Loucy (cell line): Measurements from ENCODE around the gene FIGN.

Source experiments
- H2AFZ ChIP-seq: fragments of 200-600 bp; sonication (generic); 2 replicates; pipeline ENCODE4 v1.6.0; 2016; ENCODE audit warnings: antibody characterized with exemption, mild to moderate bottlenecking, low read length, moderate library complexity
- H3F3A ChIP-seq: fragments of 200-600 bp; 2 replicates; pipeline ENCODE4 v1.6.0; 2016; ENCODE audit warnings: antibody characterized with exemption, low read depth, mild to moderate bottlenecking
- H3K27me3 ChIP-seq: fragments of 200-600 bp; sonication (generic); 2 replicates; pipeline ENCODE4 v1.6.1; 2014; ENCODE audit warnings: low read length, mild to moderate bottlenecking; ENCODE audit not compliant: insufficient read depth, poor library complexity, severe bottlenecking
- H3K36me3 ChIP-seq: fragments of 200-600 bp; sonication (generic); 2 replicates; pipeline ENCODE4 v1.6.1; 2016; ENCODE audit warnings: low read length; ENCODE audit not compliant: insufficient read depth
- H3K4me1 ChIP-seq: fragments of 200-600 bp; sonication (generic); 2 replicates; pipeline ENCODE4 v1.5.1; 2014; ENCODE audit warnings: low read length, mild to moderate bottlenecking; ENCODE audit not compliant: insufficient read depth, poor library complexity, severe bottlenecking
- H3K4me2 ChIP-seq: fragments of 200-600 bp; sonication (generic); 2 replicates; pipeline ENCODE4 v1.6.0; 2014; ENCODE audit warnings: antibody characterized with exemption, low read length, low read depth, mild to moderate bottlenecking; ENCODE audit not compliant: poor library complexity, severe bottlenecking
- H3K4me3 ChIP-seq: fragments of 200-600 bp; sonication (generic); 2 replicates; pipeline ENCODE4 v1.5.1; 2014; ENCODE audit warnings: low read length, mild to moderate bottlenecking, mixed read lengths; ENCODE audit not compliant: poor library complexity, severe bottlenecking
- H3K79me2 ChIP-seq: fragments of 200-600 bp; sonication (generic); 2 replicates; pipeline ENCODE4 v1.6.1; 2014; ENCODE audit warnings: low read length; ENCODE audit not compliant: insufficient read depth
- H3K9ac ChIP-seq: fragments of 200-600 bp; sonication (generic); 2 replicates; pipeline ENCODE4 v1.6.0; 2014; ENCODE audit warnings: mild to moderate bottlenecking, low read depth, low read length, moderate library complexity; ENCODE audit not compliant: poor library complexity, severe bottlenecking
- H3K9me2 ChIP-seq: fragments of 200-600 bp; sonication (generic); replicated peaks from 2 replicates; pipeline ENCODE4 v1.6.1; 2016; ENCODE audit warnings: low read depth, low read length, mixed read lengths
- H3K9me3 ChIP-seq: fragments of 200-600 bp; sonication (generic); 2 replicates; pipeline ENCODE4 v1.6.1; 2014; ENCODE audit warnings: mild to moderate bottlenecking, antibody characterized with exemption, low read length, low read depth; ENCODE audit not compliant: insufficient read depth
- H4K20me1 ChIP-seq: fragments of 200-600 bp; sonication (generic); 2 replicates; pipeline ENCODE4 v1.6.0; 2014; ENCODE audit warnings: antibody characterized with exemption, low read length, mild to moderate bottlenecking; ENCODE audit not compliant: insufficient read depth, poor library complexity, severe bottlenecking
- EZH2phosphoT487 ChIP-seq: fragments of 200-600 bp; IDR thresholded peaks from 2 replicates; pipeline ENCODE4 v1.6.1; 2018; ENCODE audit warnings: antibody characterized with exemption, mild to moderate bottlenecking, moderate library complexity, borderline replicate concordance
- TF ChIP-seq, protein P1 (sequence below): fragments of 200-600 bp; sonication (generic); conservative IDR thresholded peaks from 2 replicates; pipeline ENCODE4 v1.5.1; 2014; ENCODE audit warnings: mild to moderate bottlenecking, antibody characterized with exemption, low read length

FIGN gene

DNA sequence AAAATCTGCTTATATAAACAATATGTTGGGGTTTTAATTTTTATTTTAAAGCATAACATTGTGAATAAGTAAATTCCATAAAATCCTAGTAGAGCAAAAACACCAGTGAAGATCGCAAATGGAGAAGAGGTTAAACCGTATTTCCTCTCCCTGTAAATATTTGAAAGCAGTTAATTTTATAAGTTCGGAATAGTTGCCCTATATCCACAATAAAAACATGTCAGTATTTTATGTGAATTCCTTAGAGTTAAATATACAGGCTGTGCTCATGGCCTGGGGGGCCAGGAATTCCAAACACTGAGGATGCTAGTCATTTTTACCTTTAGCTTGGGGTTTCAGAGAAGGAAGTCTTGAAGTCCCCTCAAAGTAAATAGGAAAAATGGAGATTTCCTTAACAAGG is 135.0 kb downstream of the FIGN start:
- Histone ChIP-seq H3K36me3 (no peaks in the 10 kb centered on the region), H3K9me2 (0 out of 2 replicates have a peak, but pooled peaks cover 4% of the 10 kb centered on the region), H3F3A (no peaks in the 10 kb centered on the region), H3K4me1 (no peaks in the 10 kb centered on the region), H4K20me1 (no peaks in the 10 kb centered on the region), H3K9ac (no peak overlapping the region), H3K79me2 (no peaks in the 10 kb centered on the region), H3K27me3 (no peaks in the 10 kb centered on the region), H3K9me3 (no peaks in the 10 kb centered on the region), H3K4me3 (no peak overlapping the region), H3K4me2 (no peak overlapping the region), H2AFZ (no peak overlapping the region)
- no peak for TF ChIP-seq EZH2phosphoT487
- TF ChIP-seq, protein P1, sequence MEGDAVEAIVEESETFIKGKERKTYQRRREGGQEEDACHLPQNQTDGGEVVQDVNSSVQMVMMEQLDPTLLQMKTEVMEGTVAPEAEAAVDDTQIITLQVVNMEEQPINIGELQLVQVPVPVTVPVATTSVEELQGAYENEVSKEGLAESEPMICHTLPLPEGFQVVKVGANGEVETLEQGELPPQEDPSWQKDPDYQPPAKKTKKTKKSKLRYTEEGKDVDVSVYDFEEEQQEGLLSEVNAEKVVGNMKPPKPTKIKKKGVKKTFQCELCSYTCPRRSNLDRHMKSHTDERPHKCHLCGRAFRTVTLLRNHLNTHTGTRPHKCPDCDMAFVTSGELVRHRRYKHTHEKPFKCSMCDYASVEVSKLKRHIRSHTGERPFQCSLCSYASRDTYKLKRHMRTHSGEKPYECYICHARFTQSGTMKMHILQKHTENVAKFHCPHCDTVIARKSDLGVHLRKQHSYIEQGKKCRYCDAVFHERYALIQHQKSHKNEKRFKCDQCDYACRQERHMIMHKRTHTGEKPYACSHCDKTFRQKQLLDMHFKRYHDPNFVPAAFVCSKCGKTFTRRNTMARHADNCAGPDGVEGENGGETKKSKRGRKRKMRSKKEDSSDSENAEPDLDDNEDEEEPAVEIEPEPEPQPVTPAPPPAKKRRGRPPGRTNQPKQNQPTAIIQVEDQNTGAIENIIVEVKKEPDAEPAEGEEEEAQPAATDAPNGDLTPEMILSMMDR = no peak

- Histone ChIP-seq H3K9ac (no peak overlapping the region), H3F3A (no peaks in the 10 kb centered on the region), H3K4me1 (no peaks in the 10 kb centered on the region), H3K4me3 (no peak overlapping the region), H3K36me3 (no peaks in the 10 kb centered on the region), H3K4me2 (no peak overlapping the region), H3K9me3 (no peaks in the 10 kb centered on the region), H3K9me2 (0 out of 2 replicates have a peak, but pooled peaks cover 4% of the 10 kb centered on the region), H3K79me2 (no peaks in the 10 kb centered on the region), H3K27me3 (no peaks in the 10 kb centered on the region), H4K20me1 (no peaks in the 10 kb centered on the region), H2AFZ (no peak overlapping the region)
- TF ChIP-seq EZH2phosphoT487 = no peak
- TF ChIP-seq, protein P1 = no peak
These were observed 140.8 kb downstream of the FIGN start for GRCh38 chr2:163595028-163595427.

GRCh38 chr2:163594497-163594896 is 141.3 kb downstream of the FIGN start:
- TF ChIP-seq, protein P1 = no peak
- no peak for TF ChIP-seq EZH2phosphoT487
- Histone ChIP-seq H4K20me1 (no peaks in the 10 kb centered on the region), H3F3A (no peaks in the 10 kb centered on the region), H3K4me2 (no peak overlapping the region), H3K9me3 (no peaks in the 10 kb centered on the region), H3K27me3 (no peaks in the 10 kb centered on the region), H3K9me2 (0 out of 2 replicates have a peak, but pooled peaks cover 4% of the 10 kb centered on the region), H2AFZ (no peak overlapping the region), H3K9ac (no peak overlapping the region), H3K4me1 (no peaks in the 10 kb centered on the region), H3K79me2 (no peaks in the 10 kb centered on the region), H3K4me3 (no peak overlapping the region), H3K36me3 (no peaks in the 10 kb centered on the region)
